ENCODE results near the gene IRF9.
A peak's percentile ranks its signal among the peaks of the same experiment; 100 is the strongest.

IRF9 gene

GRCh38 chr14:24141097-24141880 is 19.8 kb upstream of the IRF9 start, which contains the start of gene EMC9 (continued):
- TF ChIP-seq ZNF449 (tag by site-specific recombination; IDR thresholded peaks at IDR 0.05) (no peak), ZNF391 (tag by site-specific recombination; IDR thresholded peaks at IDR 0.05; ENCODE audit: borderline replicate concordance, low read depth) (peak; percentile 92; the same call in 1 of the 2 replicates), BCL11A (tag by site-specific recombination; IDR thresholded peaks at IDR 0.05; ENCODE audit: low read depth) (0 out of 2 replicates have a peak, but pooled peaks have one; percentile 13), OVOL3 (tag by site-specific recombination; IDR thresholded peaks at IDR 0.05) (peak; percentile 53; the same call in 1 of the 2 replicates), SCRT2 (tag by site-specific recombination; IDR thresholded peaks at IDR 0.05) (no peak), GLI4 (tag by site-specific recombination; IDR thresholded peaks at IDR 0.05) (0 out of 2 replicates have a peak, but pooled peaks have one; percentile 78), SP3 (tag by site-specific recombination; IDR thresholded peaks at IDR 0.05) (peak; percentile 85), ZNF423 (tag by site-specific recombination; IDR thresholded peaks at IDR 0.05) (0 out of 2 replicates have a peak, but pooled peaks have one; percentile 18), ZNF792 (tag by site-specific recombination; IDR thresholded peaks at IDR 0.05) (no peak; the same call in 1 of the 2 replicates), TRIM28 (IDR thresholded peaks at IDR 0.05; ENCODE audit: borderline replicate concordance, low read length) (peak; percentile 56; the same call in 1 of the 2 replicates), HOXA7 (CRISPR knock-in tag; IDR thresholded peaks at IDR 0.05; ENCODE audit: borderline replicate concordance) (no peak), ZNF335 (tag by site-specific recombination; conservative IDR thresholded peaks at IDR 0.05) (peak; percentile 79), ZNF416 (tag by site-specific recombination; IDR thresholded peaks at IDR 0.05) (no peak), ZNF121 (tag by site-specific recombination; IDR thresholded peaks at IDR 0.05) (peak; percentile 54; the same call in 1 of the 2 replicates), ZBTB44 (tag by site-specific recombination; IDR thresholded peaks at IDR 0.05) (no peak; the same call in 1 of the 2 replicates), ZNF510 (tag by site-specific recombination; IDR thresholded peaks at IDR 0.05; ENCODE audit: insufficient replicate concordance) (no peak), REPIN1 (tag by site-specific recombination; IDR thresholded peaks at IDR 0.05; ENCODE audit: low read depth) (peak; percentile 77; the same call in 1 of the 2 replicates), ZNF704 (tag by site-specific recombination; IDR thresholded peaks at IDR 0.05) (peak; percentile 46; the same call in 1 of the 2 replicates), ZNF10 (tag by site-specific recombination; IDR thresholded peaks at IDR 0.05) (peak; percentile 53; the same call in 1 of the 2 replicates), KLF7 (tag by site-specific recombination; IDR thresholded peaks at IDR 0.05; ENCODE audit: borderline replicate concordance) (peak; percentile 80; the same call in 1 of the 2 replicates), ZNF350 (tag by site-specific recombination; IDR thresholded peaks at IDR 0.05) (no peak), PRDM2 (tag by site-specific recombination; IDR thresholded peaks at IDR 0.05; ENCODE audit: borderline replicate concordance) (no peak), ZSCAN23 (tag by site-specific recombination; IDR thresholded peaks at IDR 0.05) (peak; percentile 92; the same call in 1 of the 2 replicates), ZNF585B (tag by site-specific recombination; IDR thresholded peaks at IDR 0.05) (peak; percentile 9; the same call in 1 of the 2 replicates), ZNF658 (tag by site-specific recombination; IDR thresholded peaks at IDR 0.05) (no peak), ATF2 (tag by site-specific recombination; IDR thresholded peaks at IDR 0.05; ENCODE audit: low read depth) (no peak)
